Stimulated activated CD8-positive, alpha-beta memory T cell treated with anti-CD3 and anti-CD28 coated beads, Interleukin-12 subunit alpha, Interleukin-12 subunit beta, amount 100 ng/mL, for 4 hours (primary cell): Measurements from ENCODE around the gene ARSI.
"Not testable (repeated sequence)": the region's sequence is repeated elsewhere in the genome, so short reads cannot be mapped to it uniquely, and the experiment has no call there.

Experiments
- DNase-seq: peaks from one replicate; pipeline ENCODE4 v3.0.0-alpha.2; 2020; ENCODE audit warnings: low read depth

The ARSI gene

DNA sequence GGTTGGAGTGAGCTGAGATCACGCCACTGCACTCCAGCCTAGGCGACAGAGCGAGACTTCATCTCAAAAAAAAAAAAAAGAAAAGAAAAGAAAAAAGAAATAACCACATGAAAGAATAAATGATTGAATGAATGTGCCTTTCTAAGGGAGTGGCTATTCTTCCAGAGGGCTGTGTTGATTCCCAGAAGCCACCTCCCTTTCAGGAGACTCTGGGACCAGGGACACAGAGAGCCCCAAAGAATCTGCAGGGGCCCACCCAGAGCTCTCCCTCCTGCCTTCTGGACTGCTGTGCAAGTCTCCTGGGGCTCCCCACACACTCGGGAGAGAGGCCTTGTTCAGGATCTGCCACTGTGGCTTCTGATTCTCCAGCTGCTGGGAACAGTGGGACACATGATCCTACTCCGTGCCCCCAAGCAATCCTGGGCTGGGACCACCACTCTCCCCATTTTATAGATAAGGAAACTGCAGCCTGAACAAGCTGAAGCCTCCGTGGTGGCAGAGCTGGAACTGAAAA lies 36.8 kb downstream of the ARSI start:
- no peak for DNase-seq

DNA sequence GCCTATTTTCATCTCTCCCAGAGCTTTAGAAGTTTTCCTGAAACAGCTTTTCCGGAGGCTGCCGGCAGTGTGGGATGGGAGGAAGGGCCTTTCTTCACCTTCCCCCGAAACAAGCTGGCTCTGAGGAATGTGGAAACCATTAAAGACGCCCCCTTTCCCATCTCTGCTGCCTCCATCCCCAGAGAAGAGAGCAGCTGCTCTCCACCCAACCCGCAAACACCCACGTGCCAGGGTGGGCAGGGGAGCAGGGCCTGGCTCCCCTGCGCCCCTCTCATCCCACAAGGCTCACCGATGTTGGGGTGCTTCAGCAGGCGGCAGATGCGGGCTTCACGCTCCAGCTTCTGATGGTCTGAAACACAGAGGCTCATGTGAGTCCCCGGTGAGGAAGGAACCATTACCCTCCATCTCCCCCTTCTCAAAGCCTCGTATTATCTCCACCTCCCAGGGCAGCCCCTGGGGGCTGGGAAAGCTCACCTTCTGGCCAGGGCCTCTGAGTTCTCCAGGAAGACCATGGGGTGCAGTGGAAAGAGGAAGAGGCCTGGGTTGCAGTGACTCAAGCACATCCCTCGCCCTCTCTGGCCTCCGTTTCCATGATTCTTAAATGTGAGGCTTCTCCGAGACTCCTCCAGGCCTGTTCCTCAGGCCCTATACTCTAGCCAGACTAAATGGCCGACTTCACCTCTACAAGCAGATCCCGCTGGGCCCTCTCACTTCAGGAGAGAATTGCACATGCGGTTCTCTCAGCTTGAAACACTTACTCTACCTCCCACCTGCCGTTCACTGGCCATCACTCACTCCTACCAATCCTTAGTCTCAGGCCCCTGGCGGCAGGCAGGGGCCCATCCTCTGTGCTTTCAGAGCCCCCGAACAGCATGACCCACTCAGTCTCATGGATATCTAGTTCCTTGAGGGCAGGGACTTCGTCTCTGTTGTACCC lies 37.8 kb downstream of the ARSI start:
- DNase-seq: no peak

DNA sequence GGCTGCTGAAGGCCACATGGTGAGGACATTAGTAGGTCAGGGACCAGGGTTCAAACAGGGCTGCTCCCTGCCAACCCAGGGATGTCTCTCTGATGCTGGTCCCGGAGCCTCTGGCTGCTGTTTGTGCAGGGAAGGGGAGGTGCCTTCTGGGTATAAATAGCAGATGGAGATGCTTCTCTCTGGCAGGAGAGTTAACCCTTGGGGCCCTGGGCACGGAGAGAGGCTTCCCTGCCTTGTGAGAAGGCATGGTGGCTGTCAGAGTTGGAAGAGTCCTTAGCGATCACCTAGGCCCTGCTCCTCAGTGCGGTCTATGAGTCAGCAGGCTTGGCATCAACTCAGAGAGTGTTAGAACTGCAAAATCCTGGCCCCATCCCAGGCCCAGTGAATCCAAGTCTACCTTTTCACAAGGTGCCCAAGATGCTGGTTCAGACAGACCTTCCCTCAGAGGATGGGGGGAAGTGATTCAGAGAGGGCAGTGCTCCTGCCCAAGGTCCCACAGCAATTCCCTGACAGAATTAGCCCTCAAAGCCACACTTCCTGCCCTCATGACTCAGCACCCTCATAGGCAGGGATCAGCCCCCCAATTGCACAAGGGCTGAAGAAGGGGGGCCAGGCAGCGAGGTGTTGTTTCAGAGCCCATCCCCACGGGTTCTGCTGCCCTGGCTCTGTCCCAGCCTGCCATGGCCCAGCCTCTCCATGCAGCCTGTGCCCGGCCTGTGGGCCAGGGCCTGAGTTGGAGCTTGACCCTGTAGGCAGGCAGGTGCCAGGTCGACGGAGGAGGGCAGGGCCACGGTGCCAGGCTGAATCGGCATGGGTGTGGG lies 38.7 kb downstream of the ARSI start:
- no peak for DNase-seq

DNA sequence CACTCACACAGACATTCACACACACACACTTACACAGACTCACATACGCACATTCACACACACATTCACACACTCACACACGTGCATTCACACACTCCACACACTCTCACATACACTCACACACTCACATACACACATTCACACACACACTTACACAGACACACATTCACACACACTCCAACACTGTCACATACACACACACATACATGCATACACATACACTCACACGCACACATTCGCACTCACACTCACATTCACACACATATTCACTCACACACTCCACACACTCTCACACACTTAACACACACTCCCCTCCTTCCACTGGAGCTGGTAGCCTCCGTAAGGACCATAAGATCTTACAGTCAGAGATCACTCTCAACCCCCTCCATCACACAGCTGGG lies 39.3 kb downstream of the ARSI start:
- no peak for DNase-seq

DNA sequence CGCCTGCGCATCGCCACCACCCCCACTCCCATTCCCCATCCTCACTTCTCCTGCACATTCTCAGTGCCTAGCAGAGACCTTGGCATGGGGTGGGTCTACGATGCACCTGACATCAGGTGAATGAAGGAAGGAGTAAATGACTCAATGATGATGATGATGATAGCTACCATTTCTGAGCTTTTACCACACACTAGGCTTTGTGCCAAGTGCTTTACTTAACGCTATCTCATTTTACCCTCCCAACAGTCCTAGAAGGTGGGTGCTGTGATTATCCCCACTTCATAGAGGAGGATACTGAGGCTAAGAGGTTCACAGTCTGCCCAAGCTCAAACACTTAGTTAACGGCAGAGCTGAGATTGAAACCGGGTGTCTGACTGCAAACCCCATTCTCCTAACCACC lies 40.2 kb downstream of the ARSI start:
- no peak for DNase-seq

DNA sequence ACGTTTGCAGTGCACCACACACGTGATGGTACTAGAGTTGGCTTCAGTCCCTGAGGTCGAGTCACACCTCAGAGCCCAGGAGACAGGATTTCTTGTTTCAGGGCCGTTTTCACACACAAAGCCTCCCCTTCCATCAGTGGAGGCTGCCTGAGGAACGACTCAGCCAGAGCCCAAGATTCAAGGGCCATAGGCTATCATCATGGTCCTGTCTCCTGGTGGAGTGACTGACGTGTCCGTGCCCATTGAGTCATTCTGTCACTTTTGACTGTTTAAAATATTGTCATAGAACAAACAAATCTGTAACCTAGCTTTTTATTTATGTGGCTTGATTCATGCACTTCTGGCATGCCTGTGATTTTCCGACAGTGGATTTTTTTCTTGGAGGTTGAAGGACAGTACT lies 41.5 kb downstream of the ARSI start:
- DNase-seq: no peak

DNA sequence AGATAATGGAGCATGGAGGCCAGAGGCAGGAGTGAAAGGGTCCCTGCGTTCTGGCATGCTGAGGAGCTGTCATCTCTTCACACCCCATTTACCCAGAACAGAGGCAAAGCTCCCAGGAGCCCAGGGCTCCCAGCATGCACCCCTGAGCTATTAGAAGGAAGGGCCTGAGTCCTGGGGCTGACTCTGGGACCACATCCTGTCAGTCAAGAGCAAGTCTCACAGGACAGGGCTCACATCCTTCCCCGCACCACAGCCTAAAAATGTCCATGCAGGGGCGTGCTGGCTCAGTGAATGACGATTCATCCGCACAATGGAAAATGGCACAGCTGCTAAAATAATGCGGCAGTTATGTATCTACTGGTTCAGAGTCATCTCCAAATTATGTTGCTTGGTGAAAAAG lies 44.6 kb downstream of the ARSI start:
- no peak for DNase-seq

DNA sequence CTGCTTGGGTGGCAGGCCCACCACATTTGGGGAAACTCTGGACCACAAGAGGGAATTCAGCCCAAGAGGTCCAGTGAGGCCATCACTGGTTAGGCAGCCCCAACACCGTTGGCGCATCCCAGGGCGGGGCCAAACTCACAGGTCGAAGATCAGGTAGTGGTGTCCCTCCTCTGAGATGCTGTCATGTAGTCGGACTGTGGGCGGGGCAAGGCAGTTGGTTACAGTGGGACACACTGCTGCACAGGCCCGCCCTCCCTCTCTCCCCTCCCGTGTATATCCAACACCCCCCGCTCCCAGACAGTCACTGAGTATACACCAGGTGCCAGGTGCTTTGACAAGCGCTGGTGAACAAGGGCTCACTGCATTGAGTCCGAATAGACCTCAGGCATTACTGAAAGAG lies 45.3 kb downstream of the ARSI start:
- DNase-seq: no peak

DNA sequence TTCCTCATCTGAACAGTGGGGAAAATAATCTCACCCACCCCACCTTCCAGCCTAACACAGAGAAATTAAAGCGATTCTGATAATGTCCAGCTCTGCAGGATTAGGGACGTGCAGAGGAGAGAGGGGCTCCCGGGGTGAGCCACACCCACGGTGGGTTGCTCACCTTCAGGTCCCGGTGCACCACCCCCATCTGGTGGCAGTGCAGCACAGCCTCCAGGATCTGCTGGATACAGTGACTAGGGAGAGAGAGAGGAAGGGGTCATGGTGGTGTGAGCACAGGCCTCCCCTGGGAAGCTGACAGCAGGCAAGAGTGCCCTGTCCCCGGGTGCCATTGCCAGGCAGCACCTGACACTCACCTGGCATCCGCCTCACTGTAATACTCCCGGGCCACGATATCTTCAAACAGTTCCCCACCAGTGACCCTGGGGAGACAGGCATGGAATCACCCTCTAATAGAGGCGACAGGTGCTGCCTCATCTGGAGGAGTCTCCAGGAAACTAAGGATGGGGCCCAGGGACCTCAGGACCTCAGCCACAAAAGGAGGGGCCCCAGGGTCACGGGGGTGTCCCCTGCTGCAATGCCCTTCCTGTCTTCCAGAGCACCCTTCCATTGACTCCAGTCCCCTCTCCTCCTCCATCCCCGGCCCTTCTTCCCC lies 46.2 kb downstream of the ARSI start:
- DNase-seq: no peak

DNA sequence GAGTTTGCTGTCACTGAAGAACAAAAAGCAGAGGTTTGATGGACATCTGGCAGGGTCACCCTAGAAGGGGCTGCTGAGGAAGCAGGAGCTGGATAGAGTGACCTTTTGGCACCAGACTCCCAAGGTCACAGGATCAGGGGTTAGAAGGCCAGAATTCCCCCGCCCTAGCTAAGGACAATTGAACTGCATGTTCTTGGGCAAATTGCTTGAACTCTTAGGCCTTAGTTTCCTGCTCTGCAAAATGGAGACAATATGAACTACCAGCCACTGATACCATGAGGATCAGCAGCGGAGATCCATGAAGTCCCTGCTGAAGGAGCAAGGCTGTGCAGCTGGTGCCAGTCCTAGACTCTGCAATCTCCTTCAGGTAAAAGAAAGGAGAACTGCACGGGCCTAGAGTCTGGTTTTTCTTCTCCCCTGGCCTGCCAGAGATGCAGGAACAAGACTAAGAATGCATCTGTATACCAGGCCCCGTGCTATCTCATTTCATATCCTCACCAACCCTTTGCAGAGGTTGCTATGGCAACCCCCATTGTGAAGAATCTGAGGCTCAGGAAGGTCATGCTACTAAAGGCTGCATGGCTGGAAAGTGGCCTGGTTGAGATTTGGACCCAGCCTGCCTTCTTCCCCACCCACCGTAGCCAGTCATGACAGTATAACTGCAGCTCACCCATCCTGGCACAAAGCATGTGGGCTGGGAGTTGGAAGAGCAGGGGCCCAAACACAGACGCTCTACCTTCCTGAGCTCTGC lies 46.9 kb downstream of the ARSI start:
- no peak for DNase-seq

DNA sequence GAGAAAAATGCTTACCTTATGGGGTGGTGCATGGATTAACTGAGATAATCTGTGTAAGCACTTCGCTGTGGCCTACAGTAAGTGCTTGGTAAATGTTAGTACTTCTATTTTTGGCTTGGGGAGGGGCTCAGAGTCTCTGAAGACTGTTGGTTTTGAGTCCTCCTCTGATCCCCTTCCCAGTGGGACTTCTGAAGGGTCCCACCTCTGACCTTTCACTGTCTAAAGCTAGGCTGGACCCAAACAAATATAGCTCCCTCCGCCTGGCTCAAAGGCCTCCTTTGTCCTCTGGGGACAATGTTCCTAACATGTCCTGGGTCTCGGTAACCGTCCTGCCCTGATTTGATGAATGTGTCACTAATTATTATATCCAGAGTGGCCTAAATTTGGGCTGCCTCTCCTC lies 47.9 kb downstream of the ARSI start:
- no peak for DNase-seq

DNA sequence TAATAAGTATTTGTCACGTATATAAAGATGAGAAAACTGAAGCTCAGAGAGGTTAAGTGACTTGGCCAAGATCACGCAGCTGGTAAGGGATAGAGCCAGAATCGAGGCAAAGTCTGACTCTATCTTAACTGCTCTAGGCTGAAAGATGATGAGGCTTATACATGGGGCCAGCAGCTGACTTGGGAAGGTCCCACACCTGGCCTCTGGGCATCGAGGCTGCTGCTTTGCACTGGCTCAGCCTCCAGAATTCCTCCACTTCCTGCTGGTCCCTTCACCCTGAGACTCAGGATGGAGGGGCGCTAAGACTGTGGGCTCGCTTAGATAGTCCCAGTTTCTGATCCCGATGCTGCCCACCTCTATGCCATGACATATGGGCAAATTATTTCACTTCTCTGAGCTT lies 48.3 kb downstream of the ARSI start:
- no peak for DNase-seq

DNA sequence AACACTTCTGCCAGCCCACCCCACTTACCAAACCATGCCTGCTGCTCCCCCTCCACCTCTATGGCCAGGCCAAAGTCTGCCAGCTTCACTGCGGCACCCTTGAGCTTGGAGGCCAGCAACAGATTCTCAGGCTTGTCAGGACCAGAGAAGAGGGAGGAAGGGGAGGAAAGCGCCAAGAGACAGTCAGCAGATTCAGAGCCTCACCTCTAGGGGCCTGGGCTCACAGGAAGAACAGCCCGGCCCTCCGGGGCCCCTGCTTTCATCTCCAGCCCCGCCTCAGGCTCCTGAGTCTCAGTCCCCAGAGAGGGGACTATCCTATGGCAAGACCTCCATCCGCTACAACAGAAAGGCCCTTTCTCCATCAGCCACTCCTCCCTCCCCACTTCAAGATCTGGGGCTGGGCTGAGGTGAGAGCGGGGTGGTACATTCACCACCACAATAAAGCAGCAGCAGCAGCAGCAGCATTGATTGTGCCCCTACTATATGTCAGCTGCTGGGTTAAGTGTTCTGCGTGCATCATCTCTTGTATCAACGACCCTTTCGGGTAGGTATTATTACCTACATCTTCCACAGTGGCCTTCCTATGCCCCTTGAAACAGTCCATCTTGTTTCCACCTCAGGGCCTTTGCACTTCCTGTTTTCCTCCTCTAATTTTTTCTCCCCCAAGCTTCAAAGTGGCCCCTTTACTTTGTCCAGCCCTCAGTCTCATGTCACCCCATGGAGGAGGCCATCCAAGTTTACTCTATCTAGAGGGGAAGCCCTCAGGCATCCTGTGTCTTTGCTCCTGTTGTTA lies 49.1 kb downstream of the ARSI start:
- DNase-seq: no peak

DNA sequence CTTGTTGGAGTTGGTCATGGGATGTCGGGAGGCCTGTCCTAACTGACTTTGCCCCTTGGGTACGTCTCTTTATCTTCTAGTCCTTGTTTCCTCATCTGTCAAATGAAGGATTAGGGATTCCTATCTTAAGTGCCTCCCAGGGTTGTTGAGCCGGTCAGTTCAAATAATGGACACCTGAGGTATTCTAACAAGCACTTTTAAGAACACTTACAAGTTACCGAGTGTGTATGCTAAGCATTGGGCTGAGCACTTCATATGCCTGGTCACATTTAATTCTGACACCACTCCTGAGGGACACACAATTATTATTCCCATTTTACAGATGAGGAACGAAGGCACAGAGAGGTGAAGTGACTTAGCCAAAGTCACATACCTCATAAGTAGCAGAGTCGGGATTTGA lies 50.2 kb downstream of the ARSI start:
- DNase-seq: no peak

DNA sequence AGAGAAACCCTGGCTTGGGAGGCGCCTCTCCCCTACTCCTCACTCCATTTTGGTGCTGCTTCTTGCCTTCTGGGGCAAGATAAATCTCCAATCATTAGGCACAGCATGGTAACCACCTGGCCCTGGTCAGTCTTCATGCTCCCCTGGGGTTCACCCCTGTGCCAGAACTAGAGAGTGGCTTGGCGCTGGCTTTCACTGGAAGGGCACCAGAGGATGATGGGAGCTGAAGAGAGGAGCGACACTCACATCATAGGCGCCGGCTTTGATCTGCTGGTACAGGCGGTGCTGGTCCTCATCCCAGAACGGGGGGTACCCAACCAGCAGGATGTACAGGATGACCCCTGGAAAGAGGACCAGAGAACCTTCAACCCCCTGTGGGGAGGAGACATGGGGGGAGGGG lies 51.2 kb downstream of the ARSI start:
- DNase-seq: no peak

DNA sequence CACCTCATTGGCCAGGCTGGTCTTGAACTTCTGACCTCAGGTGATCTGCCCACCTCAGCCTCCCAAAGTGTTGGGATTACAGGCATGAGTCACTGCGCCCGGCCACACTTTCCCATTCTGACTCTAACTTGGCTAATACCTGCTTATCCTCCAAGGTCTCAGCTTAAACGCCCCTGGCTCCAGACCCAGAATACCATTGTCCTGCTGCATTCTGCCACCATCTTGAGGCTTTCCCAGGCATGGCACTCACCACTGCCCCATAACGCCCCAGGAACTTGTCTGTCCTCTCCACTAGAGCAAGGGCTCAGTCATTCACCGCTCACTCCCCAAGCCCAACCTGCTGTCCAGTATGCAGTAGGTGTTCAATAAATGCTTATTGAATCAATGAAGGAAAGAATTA lies 53.0 kb downstream of the ARSI start:
- DNase-seq: no peak

DNA sequence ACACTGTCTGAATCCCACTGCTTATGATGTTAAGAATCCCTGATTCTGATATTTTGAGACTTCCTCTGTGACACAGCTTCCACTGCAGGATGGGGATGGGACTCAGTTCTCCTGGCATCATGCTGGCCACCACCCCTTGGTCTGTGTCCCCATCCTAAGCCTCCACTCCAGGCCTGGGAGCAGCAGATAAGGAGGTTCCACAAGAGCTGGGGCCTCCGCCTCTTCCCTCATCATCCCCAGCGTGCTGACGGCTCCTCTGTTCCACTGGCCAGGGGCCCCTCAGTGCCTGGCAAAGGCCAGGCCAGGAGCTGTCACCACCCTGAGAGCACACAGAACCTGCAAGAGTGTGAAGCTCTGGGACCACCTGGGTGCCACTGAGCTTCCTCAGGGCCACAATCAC lies 53.8 kb downstream of the ARSI start:
- DNase-seq: no peak

DNA sequence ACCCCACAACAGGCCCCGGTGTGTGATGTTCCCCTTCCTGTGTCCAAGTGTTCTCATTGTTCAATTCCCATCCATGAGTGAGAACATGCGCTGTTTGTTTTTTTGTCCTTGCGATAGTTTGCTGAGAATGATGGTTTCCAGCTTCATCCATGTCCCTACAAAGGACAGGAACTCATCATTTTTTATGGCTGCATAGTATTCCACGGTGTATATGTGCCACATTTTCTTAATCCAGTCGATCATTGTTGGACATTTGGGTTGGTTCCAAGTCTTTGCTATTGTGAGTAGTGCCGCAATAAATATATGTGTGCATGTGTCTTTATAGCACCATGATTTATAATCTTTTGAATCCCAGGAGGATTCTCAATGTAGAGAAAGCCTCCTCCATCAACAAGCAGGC lies 54.2 kb downstream of the ARSI start:
- not testable (repeated sequence) for DNase-seq

DNA sequence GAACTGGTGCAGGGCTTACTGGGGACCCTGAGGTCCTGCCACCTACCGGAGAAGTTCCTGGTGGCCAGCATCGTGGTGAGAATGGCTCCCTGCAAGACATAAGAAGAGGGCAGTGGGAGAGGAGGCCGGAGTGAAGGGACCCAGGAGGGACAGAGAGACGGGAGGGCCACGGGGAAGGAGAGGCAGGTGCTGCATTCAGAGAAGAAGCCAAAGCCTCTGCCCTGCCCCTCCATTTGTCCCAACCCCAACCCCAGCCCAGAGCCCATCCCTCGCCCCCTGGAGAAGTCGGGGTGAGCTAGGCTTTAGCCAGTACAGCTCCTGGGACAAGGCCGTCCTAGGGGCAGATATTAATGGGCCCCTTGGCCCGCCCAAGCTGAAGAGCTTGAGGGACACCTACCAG lies 55.0 kb downstream of the ARSI start:
- no peak for DNase-seq

DNA sequence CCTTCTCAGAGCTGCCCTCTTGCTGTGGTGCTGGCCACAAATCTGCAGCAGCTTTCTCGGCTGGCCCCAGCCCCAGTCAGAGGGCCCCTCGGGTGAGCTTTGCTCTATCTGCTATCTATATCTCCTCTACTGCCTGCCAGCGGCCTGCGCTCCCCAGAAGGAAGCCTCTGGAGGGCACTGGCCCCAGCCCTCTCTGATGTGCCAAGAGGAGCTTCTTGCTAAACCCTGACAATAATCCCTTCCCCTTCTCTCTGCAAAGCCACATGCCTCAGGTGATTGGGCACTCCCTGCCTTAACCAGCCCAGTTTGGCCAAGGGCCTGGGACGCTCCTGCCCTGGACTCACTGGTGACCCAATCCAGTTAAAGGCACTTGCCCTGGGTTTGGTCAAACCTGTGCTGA lies 55.9 kb downstream of the ARSI start:
- DNase-seq: no peak

DNA sequence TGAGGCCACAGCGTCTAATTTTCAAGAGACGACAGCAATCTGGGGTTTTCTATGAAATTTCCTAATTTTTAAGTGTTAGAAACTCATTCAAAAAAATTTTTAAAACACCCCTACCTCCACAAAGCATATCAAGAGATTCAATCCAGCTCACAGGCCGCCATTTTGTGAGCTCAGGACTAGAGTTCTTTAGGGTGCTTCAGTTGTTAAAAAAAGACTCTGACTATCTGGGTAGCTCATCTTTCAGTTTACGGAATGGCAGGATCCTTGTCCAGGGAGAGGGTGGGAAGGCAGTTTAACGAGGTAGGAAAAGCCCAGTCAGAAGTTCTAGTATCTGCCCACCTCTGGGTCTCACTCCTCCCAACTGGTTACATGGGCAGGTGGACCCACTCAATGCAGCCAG lies 56.3 kb downstream of the ARSI start:
- DNase-seq: no peak
